GM12874 (cell line): ENCODE results near the gene SSH3.

Experiments
- CTCF ChIP-seq: IDR thresholded peaks from 2 replicates; pipeline ENCODE4 v1.5.1; 2011; ENCODE audit warnings: low read depth, mild to moderate bottlenecking, control low read depth, low read length, moderate library complexity; ENCODE audit not compliant: insufficient read depth

Gene SSH3

GRCh38 chr11:67285541-67286498 is 17.5 kb upstream of the SSH3 start:
- TF ChIP-seq CTCF, result no peak

GRCh38 chr11:67286621-67287333 is 16.6 kb upstream of the SSH3 start:
- TF ChIP-seq CTCF, result no peak

DNA sequence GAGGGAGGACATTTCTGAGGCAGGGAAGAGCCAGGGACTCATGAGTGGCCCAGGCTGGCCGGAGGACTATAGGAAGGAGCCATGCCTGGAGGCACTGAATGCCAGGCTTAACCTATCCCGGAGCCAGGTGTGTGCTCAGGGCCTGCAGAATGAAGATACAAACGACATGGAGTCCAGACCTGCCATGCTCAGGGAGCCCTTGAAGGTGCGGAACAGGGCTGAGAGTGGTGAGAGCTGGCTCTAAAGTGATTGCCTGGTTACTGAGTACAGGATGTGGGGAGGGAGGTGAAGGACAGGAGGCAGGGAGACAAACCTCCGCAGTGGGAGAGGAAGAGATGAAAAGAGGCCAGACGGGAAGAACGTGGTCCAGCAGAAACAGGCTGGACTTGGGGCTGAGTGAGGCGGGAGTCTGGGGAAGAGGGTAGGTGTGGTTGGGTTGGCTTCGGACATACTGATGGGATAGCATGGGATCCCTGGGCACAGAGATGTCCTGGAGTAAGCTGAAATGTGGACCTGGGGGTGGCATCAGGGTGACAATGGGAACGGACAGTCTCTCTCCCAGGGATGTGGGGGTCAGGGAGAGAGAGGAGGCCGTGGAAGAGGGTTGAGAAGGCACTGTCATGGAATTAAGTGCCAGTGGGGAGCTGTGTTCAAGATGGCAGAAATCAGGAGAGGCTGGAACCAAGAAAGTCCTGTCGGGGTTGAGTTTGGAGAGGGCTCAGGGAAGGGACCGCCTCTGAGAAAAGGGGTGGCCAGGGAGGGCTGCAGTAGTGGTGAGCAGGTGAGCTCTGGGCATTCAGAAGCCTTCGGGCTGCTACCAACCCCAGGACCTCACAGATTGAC is 15.8 kb upstream of the SSH3 start:
- TF ChIP-seq CTCF, result no peak

- TF ChIP-seq CTCF, result no peak
Observed at GRCh38 chr11:67288198-67288451, 15.2 kb upstream of the SSH3 start.

DNA sequence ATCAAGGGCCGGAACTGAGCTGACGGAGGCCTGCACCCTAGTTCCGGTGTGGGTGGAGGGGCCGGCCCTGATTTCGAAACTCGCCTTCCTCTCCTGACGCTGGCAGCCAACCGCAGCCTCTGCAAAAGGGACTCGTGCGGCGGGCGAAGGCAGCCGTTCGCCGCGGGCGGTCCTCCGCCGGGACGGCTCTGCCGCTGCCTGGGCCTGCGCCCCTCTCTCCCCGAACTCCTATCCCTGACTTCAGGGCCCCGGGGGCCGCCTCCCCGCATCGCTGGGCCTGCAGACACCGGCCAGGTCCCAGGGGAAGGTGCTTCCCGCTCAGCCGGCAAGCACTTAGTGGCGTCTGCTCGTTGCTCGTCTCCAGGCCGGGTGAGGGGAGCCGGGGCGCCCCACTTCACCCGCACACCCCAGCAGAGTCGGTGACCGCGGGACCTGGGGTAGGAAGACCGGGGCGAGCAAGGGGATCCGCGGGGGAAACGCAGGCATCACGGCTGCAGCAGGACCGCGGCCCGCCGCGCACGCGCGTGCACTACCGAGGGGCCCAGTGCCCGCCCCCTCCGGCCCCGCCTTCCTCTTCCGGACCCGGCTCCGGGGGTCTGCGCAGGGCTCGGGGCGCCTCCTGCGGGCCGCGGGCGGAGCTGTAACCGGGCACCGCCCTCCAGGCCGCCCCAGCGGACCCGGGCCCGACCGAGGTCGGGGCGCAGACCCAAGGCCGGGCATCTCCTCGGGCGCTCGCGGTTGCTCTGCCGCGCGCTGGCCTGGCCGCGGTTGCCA is 14.7 kb upstream of the SSH3 start:
- peak; percentile 61 for TF ChIP-seq CTCF

- TF ChIP-seq CTCF, result no peak
Observed at GRCh38 chr11:67289226-67289650, 14.1 kb upstream of the SSH3 start, which contains the start of gene ANKRD13D. TSS of gene ANKRD13D (plus strand) at chr11:67289303. CDS start at chr11:67289461, 158 bp downstream.
